ENCODE data around the gene CENPM.
A peak's percentile ranks its signal among the peaks of the same experiment; 100 is the strongest.

Gene CENPM

DNA sequence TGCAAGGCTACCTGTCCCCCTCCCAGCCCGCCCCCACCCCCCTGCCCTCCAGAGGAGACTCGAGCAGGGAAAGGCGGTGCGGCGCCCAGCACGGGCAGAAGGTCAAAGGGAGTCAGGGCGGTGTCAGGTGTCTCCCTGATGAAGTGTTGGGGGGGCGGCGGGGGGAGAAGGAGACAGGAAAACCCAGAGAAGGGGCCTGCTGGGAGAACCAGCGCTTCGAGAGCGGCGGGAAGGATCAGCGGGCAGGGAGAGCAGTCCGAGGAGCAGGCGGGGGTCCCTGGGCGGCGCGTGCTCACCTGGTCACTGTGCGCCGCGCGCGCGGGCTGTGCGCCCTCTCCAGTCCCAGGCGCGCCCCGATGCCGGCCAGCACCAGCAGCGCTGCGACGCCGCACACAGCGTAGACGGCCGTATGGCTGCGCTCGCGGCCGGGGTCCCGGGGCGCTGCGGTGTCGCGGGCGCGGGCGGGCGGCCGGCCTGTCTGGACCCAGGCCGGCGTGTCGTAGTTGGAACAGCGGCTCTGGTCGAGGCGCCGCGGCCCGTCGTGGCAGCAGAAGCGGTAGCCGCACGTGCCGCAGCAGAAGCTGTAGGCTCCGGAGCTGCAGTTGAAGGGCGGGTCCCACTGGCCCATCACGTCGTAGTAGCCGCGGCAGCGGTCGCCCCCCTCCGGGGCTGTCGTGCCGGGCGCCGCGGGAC is 33.0 kb downstream of the CENPM start:
- 3% methylated on average over 72 of the region's 79 CpGs for WGBS (ENCODE audit: insufficient coverage)
- H3K27me3 ChIP-seq (replicated peaks in 2 of 5; ENCODE audit: control insufficient read depth in 4 of 5, insufficient read depth in 5 of 5, low read length in 4 of 5), result peaks cover 0 to 93% (median 48%) of the 10 kb centered on the region in 5 experiments
- H3K4me3 ChIP-seq (ENCODE audit: control insufficient read depth in 1 of 7, extremely low read depth in 1 of 7, insufficient read depth in 4 of 7, low read depth in 2 of 7, low read length in 6 of 7), result peak overlapping the region in 1 of 7 experiments; percentile 46
- H3K27ac ChIP-seq (ENCODE audit: insufficient read depth in 1 of 2, low read depth in 1 of 2, low read length in 2 of 2, poor library complexity in 1 of 2, severe bottlenecking in 2 of 2), result no peak overlapping the region
- peaks cover 0 to 42% (median 35%) of the 10 kb centered on the region in 4 experiments for H3K4me1 ChIP-seq (ENCODE audit: control extremely low read depth in 1 of 4, control insufficient read depth in 4 of 4, insufficient read depth in 4 of 4, low read length in 3 of 4)
- no peaks in the 10 kb centered on the region for H3K9me3 ChIP-seq (ENCODE audit: control extremely low read depth in 1 of 5, control insufficient read depth in 4 of 5, insufficient read depth in 2 of 5, low read depth in 1 of 5, low read length in 4 of 5)
- ChIA-PET CTCF (no interaction called here), POLR2A (no interaction called here)
- no peaks in the 10 kb centered on the region for H3K36me3 ChIP-seq (ENCODE audit: control insufficient read depth in 4 of 4, insufficient read depth in 4 of 4, low read length in 3 of 4)
- DNase-seq, result peak in 1 of 3 donors; percentile 26

DNA sequence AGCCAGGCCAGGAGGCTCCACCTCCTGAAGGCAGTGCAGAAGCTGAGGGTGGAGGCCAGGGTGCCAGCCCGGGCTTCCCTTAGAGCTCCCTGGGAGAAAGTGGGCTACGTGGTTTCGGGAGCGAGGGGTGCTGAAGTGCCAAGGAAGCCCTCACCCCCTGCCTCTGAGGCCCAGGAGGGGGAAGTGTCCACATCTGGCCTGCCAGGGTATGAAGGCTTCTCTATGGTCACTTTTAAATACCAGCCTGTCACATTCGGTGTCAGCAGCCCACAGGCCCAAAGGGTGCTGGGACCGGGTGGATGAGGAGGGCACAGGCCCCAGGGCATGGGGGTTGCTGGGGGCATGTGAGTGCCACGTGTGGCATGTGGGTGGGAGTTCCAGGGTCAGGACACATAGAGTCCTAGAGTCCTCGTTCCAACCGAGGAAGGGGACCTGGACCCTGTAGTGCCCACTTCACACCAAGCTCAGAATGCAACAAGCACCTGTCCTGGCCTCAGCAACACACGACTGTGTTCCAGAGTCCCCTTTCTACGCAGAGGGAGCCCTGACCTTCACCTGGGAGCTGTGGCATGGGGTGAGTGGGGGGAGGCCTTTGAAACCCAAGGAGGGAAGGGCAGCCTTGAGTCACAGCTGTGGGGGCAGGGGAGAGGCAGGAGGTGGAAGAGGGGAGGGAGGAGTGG is 33.8 kb downstream of the CENPM start:
- POLR2A ChIA-PET, result interaction anchor here (0.6 kb wide), 1 partner anchor 126 kb away, joined by 4 read pairs; no protein-coding TSS in a partner anchor
- CTCF ChIA-PET, result interaction anchor here (1.4 kb wide), 1 partner anchor 9 kb away, joined by 5 read pairs; no protein-coding TSS in a partner anchor
- H3K4me1 ChIP-seq (ENCODE audit: control extremely low read depth in 1 of 4, control insufficient read depth in 4 of 4, insufficient read depth in 4 of 4, low read length in 3 of 4), result peaks cover 0 to 45% (median 37%) of the 10 kb centered on the region in 4 experiments
- no peaks in the 10 kb centered on the region for H3K9me3 ChIP-seq (ENCODE audit: control extremely low read depth in 1 of 5, control insufficient read depth in 4 of 5, insufficient read depth in 2 of 5, low read depth in 1 of 5, low read length in 4 of 5)
- H3K36me3 ChIP-seq (ENCODE audit: control insufficient read depth in 4 of 4, insufficient read depth in 4 of 4, low read length in 3 of 4), result no peaks in the 10 kb centered on the region
- WGBS (ENCODE audit: insufficient coverage), result 79% methylated on average over 9 of the region's 11 CpGs
- peaks cover 0 to 95% (median 48%) of the 10 kb centered on the region in 5 experiments for H3K27me3 ChIP-seq (replicated peaks in 2 of 5; ENCODE audit: control insufficient read depth in 4 of 5, insufficient read depth in 5 of 5, low read length in 4 of 5)
- no peak overlapping the region for H3K27ac ChIP-seq (ENCODE audit: insufficient read depth in 1 of 2, low read depth in 1 of 2, low read length in 2 of 2, poor library complexity in 1 of 2, severe bottlenecking in 2 of 2)
- no peak overlapping the region for H3K4me3 ChIP-seq (ENCODE audit: control insufficient read depth in 1 of 7, extremely low read depth in 1 of 7, insufficient read depth in 4 of 7, low read depth in 2 of 7, low read length in 6 of 7)
- no peak for DNase-seq

DNA sequence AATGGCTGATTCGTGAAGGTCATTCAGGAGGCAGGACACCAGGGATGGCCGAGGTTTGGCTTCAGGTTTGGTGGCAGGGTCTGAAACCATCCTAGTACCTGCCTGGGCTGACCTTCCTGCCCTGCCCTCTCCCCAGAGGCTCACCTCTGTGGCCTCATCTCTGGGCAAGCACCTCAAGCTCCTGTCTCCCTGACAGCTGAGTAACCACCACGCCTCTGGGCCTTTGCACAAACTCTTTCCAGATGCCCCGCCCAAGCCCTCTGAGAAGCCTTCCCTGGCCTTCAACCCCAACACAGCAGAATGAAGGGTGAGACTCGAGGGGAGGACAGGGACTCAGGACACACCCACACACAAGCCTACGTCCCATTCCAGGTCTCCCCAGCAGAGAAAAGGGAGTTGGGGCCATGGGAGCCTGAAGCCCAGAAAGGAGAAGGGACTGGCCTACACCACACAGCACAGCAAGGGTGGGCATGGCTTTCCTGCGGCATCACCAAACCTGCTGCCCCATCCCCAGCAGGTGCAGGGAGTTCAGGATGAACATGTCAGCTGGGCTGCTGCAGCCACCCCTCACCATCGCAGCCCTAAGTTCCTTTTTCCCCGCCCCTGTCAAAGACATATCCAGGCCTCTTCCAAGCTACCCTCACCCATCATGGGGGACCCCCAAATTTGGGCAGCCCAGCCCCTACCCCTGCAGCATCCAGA is 34.5 kb downstream of the CENPM start:
- H3K9me3 ChIP-seq (ENCODE audit: control extremely low read depth in 1 of 5, control insufficient read depth in 4 of 5, insufficient read depth in 2 of 5, low read depth in 1 of 5, low read length in 4 of 5), result no peaks in the 10 kb centered on the region
- H3K27me3 ChIP-seq (replicated peaks in 2 of 5; ENCODE audit: control insufficient read depth in 4 of 5, insufficient read depth in 5 of 5, low read length in 4 of 5), result peaks cover 0 to 88% (median 48%) of the 10 kb centered on the region in 5 experiments
- no peak overlapping the region for H3K4me3 ChIP-seq (ENCODE audit: control insufficient read depth in 1 of 7, extremely low read depth in 1 of 7, insufficient read depth in 4 of 7, low read depth in 2 of 7, low read length in 6 of 7)
- WGBS (ENCODE audit: insufficient coverage), result 95% methylated on average over 7 of the region's 9 CpGs
- no peak overlapping the region for H3K27ac ChIP-seq (ENCODE audit: insufficient read depth in 1 of 2, low read depth in 1 of 2, low read length in 2 of 2, poor library complexity in 1 of 2, severe bottlenecking in 2 of 2)
- peaks cover 0 to 5% (median 2%) of the 10 kb centered on the region in 4 experiments for H3K36me3 ChIP-seq (ENCODE audit: control insufficient read depth in 4 of 4, insufficient read depth in 4 of 4, low read length in 3 of 4)
- POLR2A ChIA-PET, result interaction anchor here (0.6 to 1.0 kb wide), 2 partner anchors 14 to 125 kb away, joined by 4 to 5 read pairs; partner anchors contain the start of gene TNFRSF13C
- no peak for DNase-seq
- CTCF ChIA-PET, result interaction anchor here (0.7 to 1.4 kb wide), 3 partner anchors 9 to 29 kb away, joined by 3 to 5 read pairs (median 4); no protein-coding TSS in a partner anchor
- H3K4me1 ChIP-seq (ENCODE audit: control extremely low read depth in 1 of 4, control insufficient read depth in 4 of 4, insufficient read depth in 4 of 4, low read length in 3 of 4), result peaks cover 0 to 41% (median 35%) of the 10 kb centered on the region in 4 experiments

DNA sequence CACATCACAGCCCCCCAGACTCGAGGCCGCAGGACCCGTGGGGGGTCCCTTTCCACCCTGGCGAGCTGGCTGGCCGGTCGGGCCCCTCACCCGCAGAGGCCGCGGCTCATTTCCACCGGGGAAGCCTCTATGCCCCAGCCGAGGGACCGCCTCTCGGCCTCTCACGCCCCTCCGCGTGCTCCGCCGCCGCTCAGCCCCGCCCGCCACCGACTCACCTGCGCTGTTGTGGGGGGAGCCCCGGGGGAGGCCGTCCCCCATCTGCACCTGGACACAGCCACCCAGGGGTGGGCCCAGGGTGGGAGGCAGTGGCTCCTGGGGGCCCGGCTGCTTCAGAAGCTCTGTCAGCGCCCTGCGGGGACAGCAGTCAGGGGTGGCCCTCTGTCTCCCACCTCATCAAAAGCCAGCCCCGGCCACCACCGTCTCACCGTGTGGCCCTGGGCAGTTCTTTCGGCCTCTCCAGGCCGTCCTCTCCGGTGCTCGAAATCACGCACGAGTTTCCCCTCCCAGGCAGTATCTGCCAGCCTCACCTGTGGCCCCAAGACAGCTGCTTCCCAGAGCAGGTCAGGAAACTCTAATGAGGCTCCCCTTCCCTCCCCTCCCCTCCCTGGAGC is 35.8 kb downstream of the CENPM start:
- H3K27ac ChIP-seq (ENCODE audit: insufficient read depth in 1 of 2, low read depth in 1 of 2, low read length in 2 of 2, poor library complexity in 1 of 2, severe bottlenecking in 2 of 2), result no peak overlapping the region
- H3K9me3 ChIP-seq (ENCODE audit: control extremely low read depth in 1 of 5, control insufficient read depth in 4 of 5, insufficient read depth in 2 of 5, low read depth in 1 of 5, low read length in 4 of 5), result no peaks in the 10 kb centered on the region
- WGBS (ENCODE audit: insufficient coverage), result 6% methylated on average over 32 of the region's 37 CpGs
- peak overlapping the region in 3 of 7 experiments; percentile 10 to 50 (median 26) for H3K4me3 ChIP-seq (ENCODE audit: control insufficient read depth in 1 of 7, extremely low read depth in 1 of 7, insufficient read depth in 4 of 7, low read depth in 2 of 7, low read length in 6 of 7)
- peaks cover 0 to 41% (median 34%) of the 10 kb centered on the region in 4 experiments for H3K4me1 ChIP-seq (ENCODE audit: control extremely low read depth in 1 of 4, control insufficient read depth in 4 of 4, insufficient read depth in 4 of 4, low read length in 3 of 4)
- CTCF ChIA-PET, result interaction anchor here (0.9 kb wide), 1 partner anchor 30 kb away, joined by 3 read pairs; no protein-coding TSS in a partner anchor
- H3K27me3 ChIP-seq (replicated peaks in 2 of 5; ENCODE audit: control insufficient read depth in 4 of 5, insufficient read depth in 5 of 5, low read length in 4 of 5), result peaks cover 0 to 74% (median 42%) of the 10 kb centered on the region in 5 experiments
- peaks cover 0 to 17% (median 9%) of the 10 kb centered on the region in 4 experiments for H3K36me3 ChIP-seq (ENCODE audit: control insufficient read depth in 4 of 4, insufficient read depth in 4 of 4, low read length in 3 of 4)
- POLR2A ChIA-PET, result interaction anchor here (0.7 to 1.0 kb wide), 2 partner anchors 15 to 130 kb away, joined by 3 to 5 read pairs; partner anchors contain the start of gene TNFRSF13C
- DNase-seq, result no peak

DNA sequence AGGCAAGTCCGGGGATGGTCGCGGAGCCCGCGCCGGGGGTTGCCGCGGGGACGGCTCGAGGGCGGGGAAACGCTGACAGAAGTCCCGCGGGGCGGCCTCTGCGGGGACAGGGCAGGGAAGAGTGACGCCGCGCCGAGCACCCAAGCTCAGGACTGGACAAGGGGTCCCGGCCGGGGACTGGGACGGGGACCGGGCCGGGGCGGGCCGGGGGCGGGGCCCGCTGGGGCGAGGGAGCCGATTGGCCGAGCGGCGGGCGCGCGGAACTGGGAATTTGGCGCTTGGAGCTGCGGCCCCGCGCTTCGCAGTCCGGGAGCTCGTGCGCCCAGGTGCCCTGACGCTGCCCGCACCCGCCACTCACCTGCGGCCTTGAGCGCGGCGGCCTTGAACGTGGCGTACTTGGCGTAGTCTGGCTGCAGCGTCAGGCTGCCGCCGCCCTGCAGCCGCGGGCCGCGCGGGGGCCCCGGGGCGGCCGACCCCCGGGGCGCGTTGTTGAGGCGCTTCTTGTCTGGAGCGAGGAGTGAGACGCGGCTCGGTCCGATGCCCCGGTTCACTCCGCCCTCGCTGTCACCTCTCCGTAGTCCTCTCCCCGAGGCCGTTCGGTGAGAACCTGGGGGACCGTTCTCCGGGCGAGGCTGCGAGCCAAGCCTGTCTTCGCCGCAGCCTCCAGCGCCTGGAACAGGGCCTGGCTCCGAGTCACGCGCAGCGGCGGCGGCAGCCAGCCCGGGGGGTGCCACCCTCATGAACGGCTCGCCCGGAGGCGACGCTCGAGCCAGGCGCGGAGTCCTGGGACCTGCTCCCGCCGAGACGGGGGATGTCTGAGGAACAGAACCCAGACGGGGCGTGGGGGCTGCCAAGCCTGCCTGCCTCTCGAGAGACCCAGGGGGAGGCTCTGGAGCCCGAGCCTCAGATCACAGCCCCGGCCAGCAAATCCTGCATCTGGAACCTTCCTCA is 36.6 kb downstream of the CENPM start:
- Histone ChIP-seq H3K27me3 (replicated peaks in 2 of 5; ENCODE audit: control insufficient read depth in 4 of 5, insufficient read depth in 5 of 5, low read length in 4 of 5) (peaks cover 0 to 66% (median 34%) of the 10 kb centered on the region in 5 experiments), H3K4me1 (ENCODE audit: control extremely low read depth in 1 of 4, control insufficient read depth in 4 of 4, insufficient read depth in 4 of 4, low read length in 3 of 4) (peaks cover 0 to 39% (median 33%) of the 10 kb centered on the region in 4 experiments), H3K36me3 (ENCODE audit: control insufficient read depth in 4 of 4, insufficient read depth in 4 of 4, low read length in 3 of 4) (peaks cover 0 to 24% (median 15%) of the 10 kb centered on the region in 4 experiments), H3K9me3 (ENCODE audit: control extremely low read depth in 1 of 5, control insufficient read depth in 4 of 5, insufficient read depth in 2 of 5, low read depth in 1 of 5, low read length in 4 of 5) (no peaks in the 10 kb centered on the region), H3K27ac (ENCODE audit: insufficient read depth in 1 of 2, low read depth in 1 of 2, low read length in 2 of 2, poor library complexity in 1 of 2, severe bottlenecking in 2 of 2) (no peak overlapping the region), H3K4me3 (ENCODE audit: control insufficient read depth in 1 of 7, extremely low read depth in 1 of 7, insufficient read depth in 4 of 7, low read depth in 2 of 7, low read length in 6 of 7) (peak overlapping the region in 5 of 7 experiments; percentile 8 to 50 (median 43))
- CTCF ChIA-PET, result interaction anchor here (0.9 kb wide), 1 partner anchor 30 kb away, joined by 3 read pairs; no protein-coding TSS in a partner anchor
- POLR2A ChIA-PET, result interaction anchor here (0.7 kb wide), 1 partner anchor 129 kb away, joined by 3 read pairs; no protein-coding TSS in a partner anchor
- WGBS (ENCODE audit: insufficient coverage), result under 1% methylated on average over 110 of the region's 112 CpGs
- peak in 2 of 3 donors; percentile 40 to 53 for DNase-seq
